ENCODE measurements around the gene RPS26. TPM values are rescaled to one million over a fixed set of nuclear protein-coding genes. Genes with fewer than 3 reads are reported as not detected.
"Not testable (repeated sequence)": the region's sequence is repeated elsewhere in the genome, so short reads cannot be mapped to it uniquely, and the experiment has no call there.

Gene RPS26
- total and polyA plus RNA-seq, 8 donors, result 22.3 to 1,748 (median 874) TPM

GRCh38 chr12:56074396-56074795 is 32.7 kb downstream of the RPS26 start:
- Histone ChIP-seq H3K27me3 (no peaks in the 10 kb centered on the region), H3K36me3 (no peaks in the 10 kb centered on the region), H3K9me3 (no peaks in the 10 kb centered on the region), H3K4me1 (peaks cover 4 to 10% (median 9%) of the 10 kb centered on the region in 4 donors), H3K27ac (no peak overlapping the region), H3K4me3 (no peak overlapping the region)
- no peak for TF ChIP-seq POLR2A (IDR thresholded peaks at IDR 0.05)
- TF ChIP-seq POLR2AphosphoS5 (IDR thresholded peaks at IDR 0.05), result no peak
- no peak for TF ChIP-seq CTCF (IDR thresholded peaks at IDR 0.05)
- TF ChIP-seq EP300 (IDR thresholded peaks at IDR 0.05), result no peak
- DNase-seq, result no peak
- WGBS, 5 donors, result 82 to 90% (median 85%) methylated on average over 5 of the region's 5 CpGs
- intact Hi-C loops (cut with DNase I; ENCODE audit: low total_unique reads), result no loop called here

GRCh38 chr12:56077966-56078365 is 36.2 kb downstream of the RPS26 start:
- intact Hi-C loops (cut with DNase I; ENCODE audit: low total_unique reads); DNase-seq; H3K4me3 ChIP-seq; H3K36me3 ChIP-seq; H3K9me3 ChIP-seq: not testable (repeated sequence)
- Histone ChIP-seq H3K27me3 (peaks cover 0 to 15% (median 6%) of the 10 kb centered on the region in 3 donors), H3K27ac (peak overlapping the region in 1 of 5 donors; percentile 96), H3K4me1 (peaks cover 13 to 30% (median 26%) of the 10 kb centered on the region in 4 donors)
- WGBS, 5 donors, result 84 to 89% (median 87%) methylated on average over 9 of the region's 9 CpGs

- peak overlapping the region; percentile 92 to 98 (median 93) for H3K27ac ChIP-seq
- 94 to 100% (median 100%) methylated on average over 1 of the region's 1 CpG for WGBS, 5 donors
- no peak for DNase-seq
- peak overlapping the region in 1 of 4 donors; percentile 73 for H3K4me3 ChIP-seq
- H3K27me3 ChIP-seq, result peaks cover 0 to 15% (median 6%) of the 10 kb centered on the region in 3 donors
- peaks cover 13 to 34% (median 29%) of the 10 kb centered on the region in 4 donors for H3K4me1 ChIP-seq
- intact Hi-C loops (cut with DNase I; ENCODE audit: low total_unique reads), result no loop called here
- TF ChIP-seq EP300 (IDR thresholded peaks at IDR 0.05) (no peak), CTCF (IDR thresholded peaks at IDR 0.05) (no peak), POLR2AphosphoS5 (IDR thresholded peaks at IDR 0.05) (no peak), POLR2A (IDR thresholded peaks at IDR 0.05) (no peak)
- H3K36me3 ChIP-seq, result peaks cover 0 to under 1% (median 0%) of the 10 kb centered on the region in 4 donors
- no peaks in the 10 kb centered on the region for H3K9me3 ChIP-seq
These were observed 36.7 kb downstream of the RPS26 start for GRCh38 chr12:56078427-56078826.

DNA sequence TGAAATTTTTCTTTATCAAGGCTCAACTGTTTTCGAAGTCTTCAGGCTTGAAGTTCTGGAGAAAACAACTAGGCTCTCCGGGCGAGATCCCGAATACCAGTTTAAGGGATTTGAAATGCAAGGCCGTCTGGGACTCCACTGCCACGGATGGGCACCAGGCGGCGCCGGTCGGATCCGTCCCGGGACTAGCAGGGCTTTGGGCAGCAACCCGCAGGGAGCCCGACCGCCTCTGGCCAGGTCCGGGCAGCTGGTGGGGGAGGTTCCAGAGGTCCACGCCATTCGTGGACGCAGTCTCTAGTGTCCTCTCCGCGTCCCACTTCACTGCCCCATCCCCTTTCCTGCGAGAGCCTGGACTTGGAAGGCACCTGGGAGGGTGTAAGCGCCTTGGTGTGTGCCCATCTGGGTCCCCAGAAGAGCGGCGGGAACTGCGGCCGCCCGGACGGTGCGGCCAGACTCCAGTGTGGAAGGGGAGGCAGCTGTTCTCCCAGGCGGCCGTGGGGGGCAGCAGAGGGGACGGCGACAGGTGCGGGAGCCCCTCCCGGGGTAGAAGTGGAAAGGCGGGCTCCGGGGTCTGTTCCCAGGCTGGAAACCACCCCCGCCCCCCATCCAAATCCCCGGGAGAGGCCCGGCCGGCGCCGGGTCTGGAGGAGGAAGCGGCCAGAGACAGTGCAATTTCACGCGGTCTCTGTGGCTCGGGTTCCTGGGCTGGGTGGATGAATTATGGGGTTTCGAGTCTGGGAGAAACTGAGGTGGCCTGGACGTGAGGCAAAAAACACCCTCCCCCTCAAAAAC is 37.4 kb downstream of the RPS26 start:
- TF ChIP-seq EP300 (IDR thresholded peaks at IDR 0.05), result no peak
- TF ChIP-seq POLR2AphosphoS5 (IDR thresholded peaks at IDR 0.05), result peak; percentile 18 to 74 (median 55)
- peak in 5 of 7 experiments; percentile 68 to 86 (median 83) for TF ChIP-seq CTCF (IDR thresholded peaks at IDR 0.05)
- peak in 1 of 4 donors; percentile 58 for TF ChIP-seq POLR2A (IDR thresholded peaks at IDR 0.05)
- Histone ChIP-seq H3K36me3 (peaks cover 0 to 8% (median 3%) of the 10 kb centered on the region in 4 donors), H3K4me3 (peak overlapping the region; percentile 55 to 73 (median 66)), H3K9me3 (no peaks in the 10 kb centered on the region), H3K27me3 (peaks cover 0 to 15% (median 6%) of the 10 kb centered on the region in 3 donors), H3K4me1 (peaks cover 18 to 42% (median 34%) of the 10 kb centered on the region in 4 donors), H3K27ac (peak overlapping the region; percentile 92 to 98 (median 93))
- WGBS, 5 donors, result 1 to 4% (median 1%) methylated on average over 24 to 50 of the region's 50 CpGs
- DNase-seq, result peak; percentile 95
- intact Hi-C loops (cut with DNase I; ENCODE audit: low total_unique reads), result no loop called here

All from stomach (tissue), 9 donors.